ENCODE data around the gene ZNF536. TPM values are rescaled to one million over a fixed set of nuclear protein-coding genes. Genes with fewer than 3 reads are reported as not detected.

Gene ZNF536
- total and polyA plus RNA-seq, 9 of the 15 experiments (the other 6 are each of a cell fraction or from before 2014, with no cell fraction given): not detected

DNA sequence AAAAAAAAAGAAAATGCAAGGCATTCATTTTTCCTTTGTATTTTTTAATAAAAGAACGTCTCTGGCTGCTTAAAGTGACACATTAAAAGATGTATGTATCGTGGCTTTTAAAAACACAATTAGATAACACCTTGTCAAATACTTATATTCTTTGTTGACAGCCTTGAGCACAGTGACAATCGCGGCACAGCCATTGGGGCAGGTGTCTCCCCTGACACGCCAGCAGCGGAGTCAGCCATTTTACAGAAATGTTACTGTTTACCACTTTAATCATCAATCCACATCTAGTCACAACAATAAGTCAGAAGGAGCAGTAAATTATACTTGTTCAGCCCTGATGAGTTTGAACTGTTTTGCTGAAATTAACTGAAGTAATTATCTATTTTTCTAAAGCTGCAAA, 224.1 kb downstream of the ZNF536 start:
- H3K4me2 ChIP-seq (ENCODE audit: insufficient read depth, low read length): no peak overlapping the region
- H3K27ac ChIP-seq (ENCODE audit: extremely low read depth, low read depth, low read length): no peak overlapping the region
- H4K20me1 ChIP-seq (replicated peaks; ENCODE audit: control insufficient read depth, insufficient read depth, low read length): no peaks in the 10 kb centered on the region; the same call in 1 of the 2 replicates
- intact Hi-C loops (cut with micrococcal nuclease): no loop called here
- H3K36me3 ChIP-seq (ENCODE audit: control insufficient read depth, insufficient read depth, low read length): no peaks in the 10 kb centered on the region
- no peaks in the 10 kb centered on the region for H3K9me1 ChIP-seq (ENCODE audit: control insufficient read depth, insufficient read depth, low read length)
- BruUV-seq (replicated peaks): no TSS peak
- FAIRE-seq: no peak
- CTCF ChIA-PET (ENCODE audit: low intra/inter-chr PET ratio): no interaction called here
- no peak overlapping the region for H3K4me3 ChIP-seq
- 3% methylated on average over 6 of the region's 6 CpGs for WGBS (ENCODE audit: insufficient coverage, low coverage, missing lambda C conversion rate)
- in situ Hi-C loops (cut with MboI): no loop called here
- no peaks in the 10 kb centered on the region for H3K4me1 ChIP-seq (replicated peaks in 1 of 2; ENCODE audit: control insufficient read depth in 2 of 2, insufficient read depth in 2 of 2, low read length in 2 of 2)
- DNase-seq (ENCODE audit: extremely low read depth in 1 of 4, low spot score in 3 of 4): no peak
- H3K79me2 ChIP-seq (ENCODE audit: control insufficient read depth, insufficient read depth, low read length): no peaks in the 10 kb centered on the region
- POLR2A ChIA-PET: no interaction called here
- no peak overlapping the region for H3K9ac ChIP-seq (ENCODE audit: insufficient read depth in 1 of 2, low read depth in 2 of 2, low read length in 2 of 2)
- no peaks in the 10 kb centered on the region for H3K9me3 ChIP-seq (replicated peaks; ENCODE audit: control insufficient read depth, insufficient read depth, low read depth, low read length)
- H2AFZ ChIP-seq (ENCODE audit: low read depth, low read length): no peak overlapping the region
- ATAC-seq: no peak
- peaks cover 0 to 6% of the 10 kb centered on the region in 2 experiments; a peak in 1 of 5 replicates for H3K27me3 ChIP-seq (ENCODE audit: control insufficient read depth in 2 of 2, insufficient read depth in 2 of 2, low read length in 2 of 2)
- no peak for TF ChIP-seq PPARD (CRISPR knock-in tag; IDR thresholded peaks at IDR 0.05)
- TF ChIP-seq RAD51 (IDR thresholded peaks at IDR 0.05; ENCODE audit: borderline replicate concordance, low read depth): no peak
- no peak for TF ChIP-seq GTF2E2 (tag; IDR thresholded peaks at IDR 0.05)
- no peak for TF ChIP-seq RBM14 (IDR thresholded peaks at IDR 0.05; ENCODE audit: borderline replicate concordance, insufficient read depth, low read depth, low read length)
- no peak for TF ChIP-seq IRF2 (CRISPR knock-in tag; IDR thresholded peaks at IDR 0.05)
- TF ChIP-seq TRIM28 (IDR thresholded peaks at IDR 0.05): no peak
- TF ChIP-seq, protein P1, sequence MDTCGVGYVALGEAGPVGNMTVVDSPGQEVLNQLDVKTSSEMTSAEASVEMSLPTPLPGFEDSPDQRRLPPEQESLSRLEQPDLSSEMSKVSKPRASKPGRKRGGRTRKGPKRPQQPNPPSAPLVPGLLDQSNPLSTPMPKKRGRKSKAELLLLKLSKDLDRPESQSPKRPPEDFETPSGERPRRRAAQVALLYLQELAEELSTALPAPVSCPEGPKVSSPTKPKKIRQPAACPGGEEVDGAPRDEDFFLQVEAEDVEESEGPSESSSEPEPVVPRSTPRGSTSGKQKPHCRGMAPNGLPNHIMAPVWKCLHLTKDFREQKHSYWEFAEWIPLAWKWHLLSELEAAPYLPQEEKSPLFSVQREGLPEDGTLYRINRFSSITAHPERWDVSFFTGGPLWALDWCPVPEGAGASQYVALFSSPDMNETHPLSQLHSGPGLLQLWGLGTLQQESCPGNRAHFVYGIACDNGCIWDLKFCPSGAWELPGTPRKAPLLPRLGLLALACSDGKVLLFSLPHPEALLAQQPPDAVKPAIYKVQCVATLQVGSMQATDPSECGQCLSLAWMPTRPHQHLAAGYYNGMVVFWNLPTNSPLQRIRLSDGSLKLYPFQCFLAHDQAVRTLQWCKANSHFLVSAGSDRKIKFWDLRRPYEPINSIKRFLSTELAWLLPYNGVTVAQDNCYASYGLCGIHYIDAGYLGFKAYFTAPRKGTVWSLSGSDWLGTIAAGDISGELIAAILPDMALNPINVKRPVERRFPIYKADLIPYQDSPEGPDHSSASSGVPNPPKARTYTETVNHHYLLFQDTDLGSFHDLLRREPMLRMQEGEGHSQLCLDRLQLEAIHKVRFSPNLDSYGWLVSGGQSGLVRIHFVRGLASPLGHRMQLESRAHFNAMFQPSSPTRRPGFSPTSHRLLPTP (IDR thresholded peaks at IDR 0.05; ENCODE audit: borderline replicate concordance, extremely low read depth, insufficient read length): no peak
- TF ChIP-seq RNF219 (CRISPR knock-in tag; IDR thresholded peaks at IDR 0.05): no peak
- TF ChIP-seq, protein P2, sequence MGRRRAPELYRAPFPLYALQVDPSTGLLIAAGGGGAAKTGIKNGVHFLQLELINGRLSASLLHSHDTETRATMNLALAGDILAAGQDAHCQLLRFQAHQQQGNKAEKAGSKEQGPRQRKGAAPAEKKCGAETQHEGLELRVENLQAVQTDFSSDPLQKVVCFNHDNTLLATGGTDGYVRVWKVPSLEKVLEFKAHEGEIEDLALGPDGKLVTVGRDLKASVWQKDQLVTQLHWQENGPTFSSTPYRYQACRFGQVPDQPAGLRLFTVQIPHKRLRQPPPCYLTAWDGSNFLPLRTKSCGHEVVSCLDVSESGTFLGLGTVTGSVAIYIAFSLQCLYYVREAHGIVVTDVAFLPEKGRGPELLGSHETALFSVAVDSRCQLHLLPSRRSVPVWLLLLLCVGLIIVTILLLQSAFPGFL (CRISPR knock-in tag; IDR thresholded peaks at IDR 0.05): no peak
- no peak for TF ChIP-seq KLF10 (CRISPR knock-in tag; IDR thresholded peaks at IDR 0.05)
